ENCODE results near the gene CMTM2.

Gene CMTM2

GRCh38 chr16:66578651-66579531 lies at the start of gene CMTM2:
TSS of gene CMTM2 (plus strand) at chr16:66579463. CDS start at chr16:66579608, 145 bp downstream.
- DNase-seq: peak; percentile 64

- DNase-seq: no peak
Measured at GRCh38 chr16:66529475-66529874, 49.8 kb upstream of the CMTM2 start.

- no peak for DNase-seq
Measured at GRCh38 chr16:66534376-66534799, 44.9 kb upstream of the CMTM2 start.

- DNase-seq: no peak
Measured at GRCh38 chr16:66536525-66536924, 42.7 kb upstream of the CMTM2 start.

- no peak for DNase-seq
Measured at GRCh38 chr16:66537236-66537635, 42.0 kb upstream of the CMTM2 start.

- no peak for DNase-seq
Measured at GRCh38 chr16:66538910-66539309, 40.4 kb upstream of the CMTM2 start.

- DNase-seq: no peak
Measured at GRCh38 chr16:66539623-66540469, 39.4 kb upstream of the CMTM2 start.

- DNase-seq: no peak
Measured at GRCh38 chr16:66541388-66542355, 37.6 kb upstream of the CMTM2 start.

GRCh38 chr16:66542396-66542795 lies 36.9 kb upstream of the CMTM2 start:
- DNase-seq: no peak

- DNase-seq: no peak
Measured at GRCh38 chr16:66543541-66543940, 35.7 kb upstream of the CMTM2 start.

- DNase-seq: no peak
Measured at GRCh38 chr16:66544016-66544757, 35.1 kb upstream of the CMTM2 start.

GRCh38 chr16:66547101-66547989 lies 31.9 kb upstream of the CMTM2 start:
- no peak for DNase-seq

GRCh38 chr16:66548068-66548467 lies 31.2 kb upstream of the CMTM2 start:
- no peak for DNase-seq

GRCh38 chr16:66548868-66549267 lies 30.4 kb upstream of the CMTM2 start:
- no peak for DNase-seq

GRCh38 chr16:66549284-66550131 lies 29.8 kb upstream of the CMTM2 start, which contains the start of gene TK2:
TSS of gene TK2 (minus strand) at chr16:66550122. CDS start at chr16:66550061, 61 bp downstream.
- peak; percentile 91 for DNase-seq

- DNase-seq: peak; percentile 57
Measured at GRCh38 chr16:66551348-66551759, 27.9 kb upstream of the CMTM2 start.

GRCh38 chr16:66551788-66552285 lies 27.4 kb upstream of the CMTM2 start:
- peak; percentile 34 for DNase-seq

- DNase-seq: peak; percentile 94
Measured at GRCh38 chr16:66552286-66553177, 26.7 kb upstream of the CMTM2 start, which contains the start of gene CKLF. TSS of gene CKLF (plus strand) at chr16:66552576. CDS start at chr16:66552716, 140 bp downstream.

Measured in right hindlimb (tissue), 1 donor.